NB4 (cell line): Measurements from ENCODE around the gene TTC33.

ENCODE experiments used
- DNase-seq: peaks from one replicate; pipeline ENCODE4 v3.0.0; 2010; ENCODE audit warnings: low read depth
- H3K4me3 ChIP-seq: one replicate; pipeline ENCODE4 v1.5.1; 2011; ENCODE audit warnings: mild to moderate bottlenecking, low read depth, low read length, moderate library complexity
- CTCF ChIP-seq: IDR thresholded peaks from one replicate; pipeline ENCODE4 v1.5.1; 2012; ENCODE audit warnings: low read depth, low read length
- MAX ChIP-seq: IDR thresholded peaks from 2 replicates; pipeline ENCODE4 v1.6.1; 2011; ENCODE audit warnings: low read depth, low read length
- MYC ChIP-seq: IDR thresholded peaks from 2 replicates; pipeline ENCODE4 v1.6.1; 2011; ENCODE audit warnings: low read depth, low read length
- POLR2A ChIP-seq: IDR thresholded peaks from 2 replicates; pipeline ENCODE4 v1.6.1; 2011; ENCODE audit warnings: mild to moderate bottlenecking; ENCODE audit not compliant: insufficient read length; ENCODE audit errors: extremely low read depth

Gene TTC33

DNA sequence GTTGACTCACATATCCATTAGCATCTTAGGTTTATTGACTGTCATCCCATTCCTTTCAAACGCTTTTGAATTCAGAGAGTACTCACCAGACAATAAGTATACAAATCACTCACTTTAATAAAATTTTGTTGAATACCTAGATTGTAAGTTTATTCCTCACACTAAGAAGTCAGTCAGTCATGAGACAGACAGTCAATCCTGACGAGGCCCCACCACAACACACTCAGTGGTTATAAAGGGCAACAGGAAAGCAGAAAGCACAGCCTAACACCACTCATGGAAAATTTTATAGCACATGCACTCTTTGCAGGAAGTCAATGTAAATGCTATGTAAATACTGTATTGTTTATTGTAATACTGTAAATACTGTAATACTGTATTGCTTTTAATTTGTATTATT lies 252.3 kb downstream of the TTC33 start:
- H3K4me3 ChIP-seq = no peak overlapping the region
- no peak for DNase-seq
- TF ChIP-seq MAX = no peak
- TF ChIP-seq CTCF = no peak
- no peak for TF ChIP-seq POLR2A
- no peak for TF ChIP-seq MYC

DNA sequence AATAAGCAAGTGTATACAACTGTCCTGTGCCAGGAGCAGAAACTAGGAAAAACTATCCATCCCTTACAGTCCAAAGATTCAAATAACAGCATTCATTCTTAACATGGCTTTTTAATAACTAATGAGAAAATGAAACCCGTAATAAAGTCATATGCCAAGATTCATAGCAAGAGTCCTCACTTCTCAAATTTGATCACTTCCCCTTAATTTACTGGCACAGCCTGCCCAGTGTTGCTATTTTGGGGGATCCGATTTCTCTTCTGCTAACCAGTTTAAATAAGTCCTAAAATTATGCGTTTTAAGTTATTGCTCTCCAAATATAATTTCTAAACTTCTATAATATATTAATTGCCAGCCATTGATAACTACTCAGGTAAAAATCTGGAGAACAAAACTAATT lies 253.0 kb downstream of the TTC33 start:
- DNase-seq = no peak
- TF ChIP-seq MYC = no peak
- no peak for TF ChIP-seq POLR2A
- TF ChIP-seq MAX = no peak
- no peak for TF ChIP-seq CTCF

GRCh38 chr5:40501711-40502444 lies 253.9 kb downstream of the TTC33 start:
- no peak overlapping the region for H3K4me3 ChIP-seq
- no peak for DNase-seq
- TF ChIP-seq CTCF (no peak), MAX (no peak), POLR2A (no peak), MYC (no peak)

More for the DNA sequence above, 253.0 kb downstream of the TTC33 start:
- H3K4me3 ChIP-seq = no peak overlapping the region

DNA sequence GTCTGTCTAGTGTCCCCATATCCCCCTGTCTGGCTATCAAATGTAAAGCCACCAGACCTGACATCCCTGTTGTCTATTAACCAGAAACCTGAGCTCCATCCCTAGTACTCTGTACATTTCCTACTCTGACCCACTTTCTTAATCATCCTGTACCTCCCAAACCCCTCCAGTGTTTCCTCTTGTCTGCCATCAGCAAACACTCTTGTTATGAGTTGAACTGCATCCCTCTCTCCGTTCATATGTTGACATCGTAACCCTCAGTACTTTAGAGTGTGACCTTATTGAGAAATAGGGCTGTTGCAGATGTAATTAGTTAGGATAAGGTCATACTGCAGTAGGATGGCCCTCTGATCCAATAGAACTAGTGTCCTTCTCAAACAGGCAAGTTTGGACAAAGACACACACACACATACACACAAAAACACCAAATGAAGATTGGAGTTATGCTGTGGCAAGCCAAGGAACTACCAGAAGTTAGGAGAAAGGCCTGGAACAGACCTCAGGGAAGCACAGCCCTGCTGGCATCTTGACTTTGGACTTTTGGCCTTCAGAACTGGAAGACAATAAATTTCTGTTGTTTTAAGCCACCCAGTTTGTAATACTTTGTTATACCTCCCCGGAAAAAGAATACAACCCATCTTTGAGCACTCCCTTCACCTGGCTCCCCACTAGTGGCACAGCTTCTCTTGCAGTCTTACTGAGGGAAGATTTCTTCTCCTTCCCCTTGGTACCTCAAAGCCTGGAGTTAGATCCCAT lies 256.1 kb downstream of the TTC33 start:
- DNase-seq = no peak
- no peak overlapping the region for H3K4me3 ChIP-seq
- TF ChIP-seq MYC (no peak), POLR2A (no peak), MAX (no peak), CTCF (no peak)

- TF ChIP-seq MYC = no peak
- no peak for DNase-seq
- no peak overlapping the region for H3K4me3 ChIP-seq
Measured at GRCh38 chr5:40499007-40499406, 256.8 kb downstream of the TTC33 start.

- no peak overlapping the region for H3K4me3 ChIP-seq
- DNase-seq = no peak
- TF ChIP-seq MYC (no peak), POLR2A (no peak), CTCF (no peak), MAX (no peak)
Measured at GRCh38 chr5:40497573-40497972, 258.2 kb downstream of the TTC33 start.
